DMS 273 treated with DMSO at 0.1 percent for 48 hours (cell line): ENCODE results near the gene IGFL4.
"Not testable (repeated sequence)": the region's sequence is repeated elsewhere in the genome, so short reads cannot be mapped to it uniquely, and the experiment has no call there.

ENCODE experiments used
- DNase-seq: peaks from one replicate; lab custom pipeline; 2025; lab: John Stamatoyannopoulos, UW

The IGFL4 gene

GRCh38 chr19:46040952-46041500 lies at the start of gene IGFL4:
Gene IGFL4 (minus strand): TSS chr19:46041002. CDS start chr19:46040962, 40 bp downstream.
- no peak for DNase-seq

- no peak for DNase-seq
Observed at GRCh38 chr19:46090444-46090843, 49.6 kb upstream of the IGFL4 start.

GRCh38 chr19:46089432-46089831 lies 48.6 kb upstream of the IGFL4 start:
- no peak for DNase-seq

- DNase-seq = no peak
Observed at GRCh38 chr19:46088101-46088500, 47.3 kb upstream of the IGFL4 start.

- no peak for DNase-seq
Observed at GRCh38 chr19:46085888-46086287, 45.1 kb upstream of the IGFL4 start.

- no peak for DNase-seq
Observed at GRCh38 chr19:46082728-46083050, 41.9 kb upstream of the IGFL4 start.

- DNase-seq = no peak
Observed at GRCh38 chr19:46081928-46082727, 41.3 kb upstream of the IGFL4 start.

- DNase-seq = no peak
Observed at GRCh38 chr19:46080561-46080960, 39.8 kb upstream of the IGFL4 start.

GRCh38 chr19:46079576-46079975 lies 38.8 kb upstream of the IGFL4 start:
- DNase-seq = no peak

GRCh38 chr19:46078573-46079332 lies 38.0 kb upstream of the IGFL4 start:
- not testable (repeated sequence) for DNase-seq

GRCh38 chr19:46077815-46078167 lies 37.0 kb upstream of the IGFL4 start:
- no peak for DNase-seq

- peak; percentile 56 for DNase-seq
Observed at GRCh38 chr19:46076951-46077814, 36.4 kb upstream of the IGFL4 start.

- DNase-seq = no peak
Observed at GRCh38 chr19:46076031-46076880, 35.5 kb upstream of the IGFL4 start.

- no peak for DNase-seq
Observed at GRCh38 chr19:46073268-46073922, 32.6 kb upstream of the IGFL4 start.

- no peak for DNase-seq
Observed at GRCh38 chr19:46069806-46070341, 29.1 kb upstream of the IGFL4 start.

- DNase-seq = no peak
Observed at GRCh38 chr19:46068345-46069258, 27.8 kb upstream of the IGFL4 start.

GRCh38 chr19:46067691-46068090 lies 26.9 kb upstream of the IGFL4 start:
- no peak for DNase-seq

- no peak for DNase-seq
Observed at GRCh38 chr19:46066471-46066870, 25.7 kb upstream of the IGFL4 start.

GRCh38 chr19:46065486-46066071 lies 24.8 kb upstream of the IGFL4 start:
- no peak for DNase-seq
